Calu3 (cell line): ENCODE measurements around the gene HOXB7. TPM values are rescaled to one million over a fixed set of nuclear protein-coding genes. Genes with fewer than 3 reads are reported as not detected.

ENCODE experiments used
- BruUV-seq: library from RNA; stranded (reverse); fragments of 400-500 nt; replicated peaks from 2 replicates; lab custom pipeline; 2021; lab: Mats Ljungman, UMichigan
- CTCF ChIA-PET: fragments of 300-600 bp; sonication (Branson Sonifier 250); formaldehyde crosslinking; loops from one replicate; lab custom pipeline; 2022; ENCODE audit warnings: antibody characterized with exemption; lab: Charles Lee
- DNase-seq: peaks from one replicate; pipeline ENCODE4 v3.0.0; 2022
- H3K27ac Mint-ChIP-seq: one replicate; pipeline ENCODE4 v1.8.0; 2022; ENCODE audit warnings: mixed read lengths; ENCODE audit not compliant: unreplicated experiment
- H3K27me3 Mint-ChIP-seq: one replicate; pipeline ENCODE4 v1.8.0; 2022; ENCODE audit warnings: mixed read lengths; ENCODE audit not compliant: unreplicated experiment
- H3K36me3 Mint-ChIP-seq: one replicate; pipeline ENCODE4 v1.8.0; 2022; ENCODE audit warnings: mild to moderate bottlenecking, moderate library complexity, mixed read lengths; ENCODE audit not compliant: insufficient read depth, unreplicated experiment
- H3K4me1 Mint-ChIP-seq: one replicate; pipeline ENCODE4 v1.8.0; 2022; ENCODE audit warnings: mild to moderate bottlenecking, low read depth, mixed read lengths; ENCODE audit not compliant: unreplicated experiment
- H3K4me3 Mint-ChIP-seq: one replicate; pipeline ENCODE4 v1.8.0; 2022; ENCODE audit warnings: mild to moderate bottlenecking, low read depth, moderate library complexity, mixed read lengths; ENCODE audit not compliant: unreplicated experiment
- H3K9me3 Mint-ChIP-seq: one replicate; pipeline ENCODE4 v1.8.0; 2022; ENCODE audit warnings: low read depth, mixed read lengths; ENCODE audit not compliant: unreplicated experiment
- CTCF ChIP-seq: fragments of 200-600 bp; IDR thresholded peaks from one replicate; pipeline ENCODE4 v1.8.0; 2022; ENCODE audit warnings: antibody characterized with exemption; ENCODE audit not compliant: unreplicated experiment
- intact Hi-C: fragments of 100-400 bp; cut with micrococcal nuclease; formaldehyde crosslinking; loops from one replicate; pipeline ENCODE4 v1.10.0; 2022; ENCODE audit not compliant: unreplicated experiment
- total RNA-seq: library from RNA; stranded (reverse); gene quantifications from 2 replicates; pipeline ENCODE4 v1.2.3, GENCODE V29; 2022

The HOXB7 gene
- total RNA-seq, 1 experiment from 2014 or later = 30.2 TPM

DNA sequence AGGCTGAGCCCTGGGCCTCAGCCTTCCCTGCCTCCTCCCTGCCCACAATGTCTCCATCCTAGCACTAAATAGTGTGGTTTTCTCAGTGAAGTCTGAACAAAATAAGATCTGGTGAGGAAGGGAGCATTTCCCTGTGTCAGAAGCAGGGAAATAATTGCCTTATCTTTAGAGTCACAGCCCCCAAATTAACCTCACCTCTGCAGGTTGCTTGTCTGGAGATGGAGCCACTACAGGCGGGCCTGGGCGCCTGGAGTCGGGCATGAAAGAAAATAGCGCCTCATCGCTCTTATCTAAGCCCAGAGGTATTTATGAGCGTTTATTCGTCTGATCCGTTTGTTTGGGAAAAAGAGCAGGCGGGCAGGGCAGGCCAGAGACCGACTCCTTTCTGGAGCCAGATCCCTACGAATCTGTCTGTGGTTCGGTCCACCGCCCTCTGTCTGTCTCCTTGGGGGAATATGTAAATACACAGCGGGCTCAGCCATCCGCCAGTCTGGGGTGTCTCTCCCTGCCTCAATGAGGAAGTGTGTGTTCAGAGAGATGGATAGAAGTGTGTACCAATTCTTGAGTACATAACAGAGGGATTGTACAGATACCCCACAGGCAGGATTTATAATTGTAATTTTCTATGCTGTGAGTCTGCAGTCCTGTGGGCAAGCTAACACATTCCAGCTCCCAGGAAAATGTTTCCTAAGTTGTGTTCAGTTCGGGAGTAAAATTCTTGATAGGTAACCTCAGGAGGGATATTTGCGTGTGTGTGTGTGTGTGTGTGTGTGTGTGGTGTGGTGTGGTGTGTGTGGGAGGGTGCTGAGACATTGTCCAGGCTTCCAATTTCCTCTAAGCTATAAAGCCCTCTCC is 10.3 kb downstream of the HOXB7 start:
- no peak for TF ChIP-seq CTCF
- CTCF ChIA-PET = interaction anchor here (0.7 to 1.9 kb wide), 9 partner anchors 9 to 335 kb away, joined by 3 to 15 read pairs (median 3); no protein-coding TSS in a partner anchor
- H3K27ac Mint-ChIP-seq = peak overlapping the region; percentile 95
- peaks cover 8% of the 10 kb centered on the region for H3K27me3 Mint-ChIP-seq
- peaks cover 96% of the 10 kb centered on the region for H3K36me3 Mint-ChIP-seq
- intact Hi-C loops = loop anchor here (2.0 kb wide), 1 partner anchor 18 kb away; no protein-coding TSS in a partner anchor
- no peaks in the 10 kb centered on the region for H3K9me3 Mint-ChIP-seq
- BruUV-seq = TSS peak; percentile 0
- peaks cover 46% of the 10 kb centered on the region for H3K4me1 Mint-ChIP-seq
- H3K4me3 Mint-ChIP-seq = peak overlapping the region; percentile 88
- no peak for DNase-seq

DNA sequence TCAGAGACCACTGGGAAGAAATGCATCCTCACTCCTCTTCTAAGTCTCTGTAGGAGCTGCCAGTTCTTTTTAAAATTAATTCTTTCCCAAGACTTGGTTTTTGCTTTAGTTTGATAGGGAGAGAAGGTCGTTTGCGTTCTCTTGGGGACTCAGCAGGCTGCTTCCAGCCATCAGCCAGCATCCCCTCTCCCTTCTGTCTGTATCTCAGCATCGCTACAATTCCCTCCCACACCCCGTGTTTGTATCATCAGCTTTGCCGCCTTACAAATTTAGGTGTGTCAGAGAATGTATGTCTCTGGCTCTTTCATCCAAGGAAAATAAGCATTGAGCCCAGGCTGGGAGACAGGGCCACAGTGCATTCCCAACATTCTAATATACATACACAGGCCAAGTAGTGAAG is 11.5 kb downstream of the HOXB7 start:
- BruUV-seq = no TSS peak
- Mint-ChIP-seq H3K4me3 (peak overlapping the region; percentile 88), H3K4me1 (peaks cover 57% of the 10 kb centered on the region), H3K27ac (peak overlapping the region; percentile 95), H3K36me3 (peaks cover 96% of the 10 kb centered on the region), H3K9me3 (no peaks in the 10 kb centered on the region), H3K27me3 (peaks cover 8% of the 10 kb centered on the region)
- CTCF ChIA-PET = interaction anchor here (1.0 kb wide), 1 partner anchor 340 kb away, joined by 4 read pairs; no protein-coding TSS in a partner anchor
- TF ChIP-seq CTCF = no peak
- intact Hi-C loops = no loop called here
- DNase-seq = no peak

GRCh38 chr17:48598736-48599135 is 12.1 kb downstream of the HOXB7 start:
- H3K9me3 Mint-ChIP-seq = no peaks in the 10 kb centered on the region
- intact Hi-C loops = no loop called here
- H3K27ac Mint-ChIP-seq = peak overlapping the region; percentile 95
- DNase-seq = no peak
- CTCF ChIA-PET = interaction anchor here (0.8 to 1.3 kb wide), 5 partner anchors 10 to 581 kb away, joined by 3 to 4 read pairs (median 4); no protein-coding TSS in a partner anchor
- peaks cover 96% of the 10 kb centered on the region for H3K36me3 Mint-ChIP-seq
- no TSS peak for BruUV-seq
- H3K4me1 Mint-ChIP-seq = peaks cover 62% of the 10 kb centered on the region
- H3K4me3 Mint-ChIP-seq = peak overlapping the region; percentile 88
- H3K27me3 Mint-ChIP-seq = peaks cover 8% of the 10 kb centered on the region
- TF ChIP-seq CTCF = no peak

DNA sequence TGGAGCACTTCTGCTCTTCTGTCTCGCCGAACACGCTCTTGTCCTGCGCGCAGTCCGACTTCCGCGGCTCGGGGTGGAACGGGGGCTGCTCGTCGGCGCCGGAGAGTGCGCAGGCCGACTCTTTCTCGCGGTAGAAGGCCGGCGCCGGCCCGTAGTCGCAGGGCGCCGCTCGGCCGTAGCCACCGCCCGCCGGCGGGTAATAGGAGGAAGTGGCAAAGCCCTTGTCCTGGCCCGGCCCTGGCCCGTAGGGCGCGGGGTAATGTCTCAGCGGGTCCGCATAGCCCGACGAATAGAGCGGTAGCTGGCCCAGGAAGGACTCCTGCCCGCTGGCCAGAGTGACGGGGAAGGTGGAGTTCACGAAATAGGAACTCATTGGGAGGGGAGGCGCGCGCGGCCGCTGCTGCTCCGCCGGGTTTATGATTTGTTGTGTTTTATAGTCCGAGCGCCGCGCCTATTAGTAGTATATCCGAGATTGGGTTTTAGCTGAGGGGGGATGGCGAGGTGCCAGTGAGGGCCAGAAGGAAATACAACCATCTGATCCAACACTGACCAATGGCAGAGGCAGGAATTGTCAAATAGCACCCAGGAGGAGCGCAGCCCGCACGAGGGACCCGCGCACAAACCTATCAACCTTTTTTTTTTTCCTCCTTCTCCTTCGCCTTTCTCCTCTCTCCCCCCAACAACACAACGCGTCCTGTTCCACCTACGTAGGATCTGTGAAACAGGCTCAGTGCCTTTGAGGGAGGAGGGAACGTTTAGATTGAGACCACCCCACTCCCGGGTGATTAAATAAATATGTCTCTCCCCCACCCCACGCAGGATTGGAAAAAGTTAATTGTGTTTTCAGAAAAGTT is 12.8 kb downstream of the HOXB7 start:
- peaks cover 96% of the 10 kb centered on the region for H3K36me3 Mint-ChIP-seq
- CTCF ChIA-PET = interaction anchor here (0.8 to 1.3 kb wide), 5 partner anchors 9 to 580 kb away, joined by 3 to 4 read pairs (median 4); no protein-coding TSS in a partner anchor
- BruUV-seq = no TSS peak

More for the DNA sequence above, 12.8 kb downstream of the HOXB7 start:
- TF ChIP-seq CTCF = no peak
- H3K27ac Mint-ChIP-seq = peak overlapping the region; percentile 95
- intact Hi-C loops = no loop called here
- H3K27me3 Mint-ChIP-seq = peaks cover 8% of the 10 kb centered on the region
- peak; percentile 82 for DNase-seq
- H3K4me1 Mint-ChIP-seq = peaks cover 69% of the 10 kb centered on the region
- H3K4me3 Mint-ChIP-seq = peak overlapping the region; percentile 88
- H3K9me3 Mint-ChIP-seq = no peaks in the 10 kb centered on the region
